AG04449 (cell line): ENCODE results near the gene EPC2.

Experiments used
- CTCF ChIA-PET: fragments of 350-600 bp; formaldehyde crosslinking; extraction: SDS; loops from one replicate; lab custom pipeline; 2021; ENCODE audit warnings: antibody characterized with exemption; lab: Yijun Ruan, JAX
- POLR2A ChIA-PET: fragments of 400-600, 350-600 bp; formaldehyde crosslinking; extraction: SDS; loops from one replicate; lab custom pipeline; 2020; ENCODE audit warnings: antibody characterized with exemption, inconsistent platforms; lab: Yijun Ruan, JAX
- DNase-seq: peaks from one replicate; pipeline ENCODE4 v3.0.0-alpha.2; 2010; ENCODE audit warnings: low read depth, low spot score
- H3K4me3 ChIP-seq: 2 replicates; pipeline ENCODE4 v1.5.1; 2011; ENCODE audit warnings: low read depth, mild to moderate bottlenecking, control low read depth, low read length
- CTCF ChIP-seq: IDR thresholded peaks from one replicate; pipeline ENCODE4 v1.5.1; 2011; ENCODE audit warnings: mild to moderate bottlenecking, moderate library complexity, low read length, control low read depth, inconsistent platforms; ENCODE audit not compliant: insufficient read depth; ENCODE audit errors: missing control alignments

The EPC2 gene

GRCh38 chr2:148829618-148830017 is 185.1 kb downstream of the EPC2 start:
- ChIA-PET POLR2A (no interaction called here), CTCF (interaction anchor here (1.3 kb wide), 1 partner anchor 16 kb away, joined by 3 read pairs; no protein-coding TSS in a partner anchor)
- no peak overlapping the region for H3K4me3 ChIP-seq
- TF ChIP-seq CTCF: no peak
- no peak for DNase-seq

- H3K4me3 ChIP-seq: no peak overlapping the region
- ChIA-PET CTCF (no interaction called here), POLR2A (no interaction called here)
- no peak for DNase-seq
- TF ChIP-seq CTCF: no peak
Observed at GRCh38 chr2:148832637-148833036, 188.1 kb downstream of the EPC2 start.
